ENCODE data around the gene FSTL4. TPM values are rescaled to one million over a fixed set of nuclear protein-coding genes. Genes with fewer than 3 reads are reported as not detected.

The FSTL4 gene
- total RNA-seq, 2 donors from 2014 or later: 4.5 to 10.1 TPM

- Histone ChIP-seq H3K27me3 (replicated peaks; ENCODE audit: insufficient read depth) (no peaks in the 10 kb centered on the region), H3K4me3 (no peak overlapping the region), H3K9me3 (no peaks in the 10 kb centered on the region), H3K27ac (no peak overlapping the region), H3K4me1 (replicated peaks) (no peaks in the 10 kb centered on the region), H3K36me3 (no peaks in the 10 kb centered on the region)
- intact Hi-C loops (cut with DNase I): no loop called here
- TF ChIP-seq POLR2AphosphoS5 (IDR thresholded peaks at IDR 0.05): no peak
- TF ChIP-seq POLR2A (IDR thresholded peaks at IDR 0.05): no peak
- no peak for TF ChIP-seq CTCF (IDR thresholded peaks at IDR 0.05)
- 74% methylated on average over 8 of the region's 8 CpGs for WGBS
- DNase-seq (ENCODE audit: low spot score): no peak
Measured at GRCh38 chr5:133353741-133354140, 258.6 kb downstream of the FSTL4 start.

- no peaks in the 10 kb centered on the region for H3K4me1 ChIP-seq (replicated peaks)
- H3K4me3 ChIP-seq: no peak overlapping the region
- H3K9me3 ChIP-seq: no peaks in the 10 kb centered on the region
- no peaks in the 10 kb centered on the region for H3K36me3 ChIP-seq
- 95% methylated on average over 4 of the region's 4 CpGs for WGBS
- no peak overlapping the region for H3K27ac ChIP-seq
- no peaks in the 10 kb centered on the region for H3K27me3 ChIP-seq (replicated peaks; ENCODE audit: insufficient read depth)
- intact Hi-C loops (cut with DNase I): no loop called here
- no peak for TF ChIP-seq CTCF (IDR thresholded peaks at IDR 0.05)
- no peak for TF ChIP-seq POLR2AphosphoS5 (IDR thresholded peaks at IDR 0.05)
- TF ChIP-seq POLR2A (IDR thresholded peaks at IDR 0.05): no peak
- DNase-seq (ENCODE audit: low spot score): no peak
Measured at GRCh38 chr5:133348406-133348805, 263.9 kb downstream of the FSTL4 start.

- no peak for TF ChIP-seq POLR2AphosphoS5 (IDR thresholded peaks at IDR 0.05)
- TF ChIP-seq POLR2A (IDR thresholded peaks at IDR 0.05): no peak
- TF ChIP-seq CTCF (IDR thresholded peaks at IDR 0.05): no peak
- DNase-seq (ENCODE audit: low spot score): no peak
Measured at GRCh38 chr5:133347039-133347438, 265.3 kb downstream of the FSTL4 start.

GRCh38 chr5:133344266-133344665, 268.1 kb downstream of the FSTL4 start:
- WGBS: 65% methylated on average over 2 of the region's 2 CpGs
- Histone ChIP-seq H3K36me3 (no peaks in the 10 kb centered on the region), H3K9me3 (no peaks in the 10 kb centered on the region), H3K4me1 (replicated peaks) (no peaks in the 10 kb centered on the region), H3K27me3 (replicated peaks; ENCODE audit: insufficient read depth) (no peaks in the 10 kb centered on the region), H3K27ac (no peak overlapping the region), H3K4me3 (no peak overlapping the region)
- intact Hi-C loops (cut with DNase I): no loop called here
- TF ChIP-seq POLR2AphosphoS5 (IDR thresholded peaks at IDR 0.05): no peak
- TF ChIP-seq CTCF (IDR thresholded peaks at IDR 0.05): no peak
- no peak for TF ChIP-seq POLR2A (IDR thresholded peaks at IDR 0.05)
- DNase-seq (ENCODE audit: low spot score): no peak

More at GRCh38 chr5:133347039-133347438, 265.3 kb downstream of the FSTL4 start:
- intact Hi-C loops (cut with DNase I): no loop called here
- Histone ChIP-seq H3K9me3 (no peaks in the 10 kb centered on the region), H3K27me3 (replicated peaks; ENCODE audit: insufficient read depth) (no peaks in the 10 kb centered on the region), H3K4me1 (replicated peaks) (no peaks in the 10 kb centered on the region), H3K36me3 (no peaks in the 10 kb centered on the region), H3K4me3 (no peak overlapping the region), H3K27ac (no peak overlapping the region)
- 64% methylated on average over 6 of the region's 6 CpGs for WGBS

GRCh38 chr5:133343196-133343595, 269.1 kb downstream of the FSTL4 start:
- intact Hi-C loops (cut with DNase I): no loop called here
- no peak for DNase-seq (ENCODE audit: low spot score)
- WGBS: 91% methylated on average over 8 of the region's 8 CpGs

More at GRCh38 chr5:133343196-133343595, 269.1 kb downstream of the FSTL4 start:
- H3K27ac ChIP-seq: no peak overlapping the region
- H3K36me3 ChIP-seq: no peaks in the 10 kb centered on the region
- H3K4me1 ChIP-seq (replicated peaks): no peaks in the 10 kb centered on the region
- no peaks in the 10 kb centered on the region for H3K9me3 ChIP-seq
- TF ChIP-seq POLR2AphosphoS5 (IDR thresholded peaks at IDR 0.05): no peak
- no peak for TF ChIP-seq POLR2A (IDR thresholded peaks at IDR 0.05)
- H3K4me3 ChIP-seq: no peak overlapping the region
- no peaks in the 10 kb centered on the region for H3K27me3 ChIP-seq (replicated peaks; ENCODE audit: insufficient read depth)

Measured in prostate gland (tissue), 2 donors.